GM12878 (cell line): ENCODE measurements around the gene ASAP3.

Source experiments
- CTCF ChIP-seq, 3 experiments: IDR thresholded peaks in 2 of 3; conservative IDR thresholded peaks in 1 of 3; 2 replicates each; pipeline ENCODE4 v1.5.1; 2011; ENCODE audit warnings: low read depth in 3 of 3, low read length in 3 of 3, mild to moderate bottlenecking in 3 of 3, control low read depth in 2 of 3, moderate library complexity in 2 of 3, inconsistent platforms in 1 of 3, mixed read lengths in 1 of 3; ENCODE audit not compliant: control insufficient read depth in 2 of 3, insufficient read depth in 1 of 3; ENCODE audit errors: extremely low read depth in 1 of 3
- IRF4 ChIP-seq: IDR thresholded peaks from 2 replicates; pipeline ENCODE4 v1.6.1; 2011; ENCODE audit warnings: low read depth, low read length
- TAF1 ChIP-seq: IDR thresholded peaks from 2 replicates; pipeline ENCODE4 v1.6.1; 2011; ENCODE audit warnings: mild to moderate bottlenecking, low read depth, low read length, borderline replicate concordance
- TCF3 ChIP-seq: IDR thresholded peaks from 2 replicates; pipeline ENCODE4 v1.6.1; 2012; ENCODE audit warnings: low read depth, mild to moderate bottlenecking, low read length, borderline replicate concordance; ENCODE audit not compliant: insufficient read depth
- ZNF384 ChIP-seq: IDR thresholded peaks from 2 replicates; pipeline ENCODE4 v1.6.1; 2012; ENCODE audit warnings: low read depth, mild to moderate bottlenecking, low read length, improper control_type of control experiment, borderline replicate concordance

DNA sequence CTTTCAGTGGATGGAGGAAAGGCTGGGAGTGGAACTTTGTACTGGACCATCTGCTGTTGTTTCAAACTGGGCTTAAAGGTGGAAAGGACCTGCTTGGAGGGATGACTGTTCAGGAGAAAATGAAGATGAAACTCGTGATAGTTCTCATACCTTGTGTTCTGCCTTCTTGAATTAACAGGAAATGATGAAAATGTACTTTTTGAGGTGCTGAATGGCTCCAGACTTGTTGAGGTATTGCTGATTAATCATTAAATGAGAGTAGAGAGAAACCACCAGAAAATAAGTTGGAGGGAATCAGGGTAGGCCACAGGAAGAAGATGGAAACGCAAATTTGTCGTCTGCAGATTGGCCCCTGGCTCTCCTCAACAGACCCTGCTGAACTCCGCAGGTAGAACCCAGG lies 88.1 kb downstream of the ASAP3 start:
- TF ChIP-seq CTCF (IDR thresholded peaks at IDR 0.05 in 2 of 3, conservative IDR thresholded peaks at IDR 0.05 in 1 of 3; ENCODE audit: control insufficient read depth in 2 of 3, extremely low read depth in 1 of 3, insufficient read depth in 1 of 3, low read depth in 3 of 3, low read length in 3 of 3) = no peak
- TF ChIP-seq TAF1 = no peak
- TF ChIP-seq ZNF384 = no peak
- TF ChIP-seq TCF3 = no peak
- no peak for TF ChIP-seq IRF4
